Activated naive CD8-positive, alpha-beta T cell treated with anti-CD3 and anti-CD28 coated beads, Interleukin-2, amount 50 U/mL, for 24 hours (primary cell): ENCODE results near the gene HS1BP3.

Experiments
- ATAC-seq: fragments of 150-1000 bp; cut with Tn5 transposase; one replicate; pipeline ENCODE4 v1.10.0; 2021
- DNase-seq: peaks from one replicate; pipeline ENCODE4 v3.0.0; 2021
- H3K27ac Mint-ChIP-seq: one replicate; pipeline ENCODE4 v1.8.0; 2021; ENCODE audit warnings: mild to moderate bottlenecking, mixed read lengths
- H3K27me3 Mint-ChIP-seq: one replicate; pipeline ENCODE4 v1.8.0; 2021; ENCODE audit warnings: mixed read lengths
- H3K36me3 Mint-ChIP-seq: one replicate; pipeline ENCODE4 v1.8.0; 2021; ENCODE audit warnings: low read depth, mixed read lengths
- H3K4me1 Mint-ChIP-seq: one replicate; pipeline ENCODE4 v1.8.0; 2021; ENCODE audit warnings: mixed read lengths
- H3K4me3 Mint-ChIP-seq: one replicate; pipeline ENCODE4 v1.8.0; 2021; ENCODE audit warnings: mild to moderate bottlenecking, moderate library complexity, mixed read lengths
- H3K9me3 Mint-ChIP-seq: one replicate; pipeline ENCODE4 v1.8.0; 2021; ENCODE audit warnings: mixed read lengths

Gene HS1BP3

GRCh38 chr2:20594957-20595356 lies 55.9 kb downstream of the HS1BP3 start:
- H3K36me3 Mint-ChIP-seq = no peaks in the 10 kb centered on the region
- DNase-seq = no peak
- H3K4me1 Mint-ChIP-seq = peaks cover 20% of the 10 kb centered on the region
- no peak overlapping the region for H3K27ac Mint-ChIP-seq
- ATAC-seq = no peak
- no peaks in the 10 kb centered on the region for H3K9me3 Mint-ChIP-seq
- H3K27me3 Mint-ChIP-seq = no peaks in the 10 kb centered on the region
- no peak overlapping the region for H3K4me3 Mint-ChIP-seq

GRCh38 chr2:20594048-20594750 lies 56.7 kb downstream of the HS1BP3 start:
- H3K27me3 Mint-ChIP-seq = no peaks in the 10 kb centered on the region
- H3K9me3 Mint-ChIP-seq = no peaks in the 10 kb centered on the region
- no peak for ATAC-seq
- DNase-seq = no peak
- H3K4me1 Mint-ChIP-seq = peaks cover 20% of the 10 kb centered on the region
- no peaks in the 10 kb centered on the region for H3K36me3 Mint-ChIP-seq
- H3K4me3 Mint-ChIP-seq = no peak overlapping the region
- H3K27ac Mint-ChIP-seq = no peak overlapping the region

GRCh38 chr2:20593072-20594034 lies 57.5 kb downstream of the HS1BP3 start:
- Mint-ChIP-seq H3K4me1 (peaks cover 20% of the 10 kb centered on the region), H3K36me3 (no peaks in the 10 kb centered on the region), H3K27me3 (no peaks in the 10 kb centered on the region), H3K27ac (no peak overlapping the region), H3K9me3 (no peaks in the 10 kb centered on the region), H3K4me3 (no peak overlapping the region)
- no peak for DNase-seq
- ATAC-seq = no peak

- DNase-seq (no peak), ATAC-seq (no peak)
- H3K27ac Mint-ChIP-seq = no peak overlapping the region
- H3K27me3 Mint-ChIP-seq = no peaks in the 10 kb centered on the region
- no peaks in the 10 kb centered on the region for H3K9me3 Mint-ChIP-seq
- H3K36me3 Mint-ChIP-seq = no peaks in the 10 kb centered on the region
- peaks cover 20% of the 10 kb centered on the region for H3K4me1 Mint-ChIP-seq
- H3K4me3 Mint-ChIP-seq = no peak overlapping the region
Observed at GRCh38 chr2:20592106-20593071, 58.5 kb downstream of the HS1BP3 start.

GRCh38 chr2:20590704-20591515 lies 60.0 kb downstream of the HS1BP3 start:
- no peak for ATAC-seq
- Mint-ChIP-seq H3K27ac (no peak overlapping the region), H3K9me3 (no peaks in the 10 kb centered on the region)

GRCh38 chr2:20589975-20590703 lies 60.8 kb downstream of the HS1BP3 start:
- Mint-ChIP-seq H3K4me3 (no peak overlapping the region), H3K36me3 (no peaks in the 10 kb centered on the region), H3K9me3 (no peaks in the 10 kb centered on the region), H3K27me3 (no peaks in the 10 kb centered on the region), H3K27ac (no peak overlapping the region), H3K4me1 (peaks cover 5% of the 10 kb centered on the region)
- no peak for DNase-seq
- no peak for ATAC-seq

More at GRCh38 chr2:20590704-20591515, 60.0 kb downstream of the HS1BP3 start:
- no peak for DNase-seq
- Mint-ChIP-seq H3K4me1 (peaks cover 12% of the 10 kb centered on the region), H3K4me3 (no peak overlapping the region), H3K27me3 (no peaks in the 10 kb centered on the region), H3K36me3 (no peaks in the 10 kb centered on the region)

GRCh38 chr2:20588918-20589871 lies 61.7 kb downstream of the HS1BP3 start:
- Mint-ChIP-seq H3K4me3 (no peak overlapping the region), H3K9me3 (no peaks in the 10 kb centered on the region), H3K36me3 (no peaks in the 10 kb centered on the region), H3K4me1 (no peaks in the 10 kb centered on the region), H3K27me3 (no peaks in the 10 kb centered on the region), H3K27ac (no peak overlapping the region)
- ATAC-seq (no peak), DNase-seq (no peak)

- DNase-seq (no peak), ATAC-seq (no peak)
- Mint-ChIP-seq H3K27ac (no peak overlapping the region), H3K4me3 (no peak overlapping the region), H3K27me3 (no peaks in the 10 kb centered on the region), H3K4me1 (peaks cover 1% of the 10 kb centered on the region), H3K9me3 (no peaks in the 10 kb centered on the region), H3K36me3 (peaks cover 2% of the 10 kb centered on the region)
Observed at GRCh38 chr2:20585710-20586594, 64.9 kb downstream of the HS1BP3 start.

GRCh38 chr2:20585359-20585709 lies 65.6 kb downstream of the HS1BP3 start:
- no peak for ATAC-seq
- no peaks in the 10 kb centered on the region for H3K27me3 Mint-ChIP-seq
- peaks cover 2% of the 10 kb centered on the region for H3K36me3 Mint-ChIP-seq

GRCh38 chr2:20584399-20585358 lies 66.2 kb downstream of the HS1BP3 start:
- peak; percentile 44 for ATAC-seq
- H3K27ac Mint-ChIP-seq = no peak overlapping the region
- H3K4me1 Mint-ChIP-seq = peaks cover 9% of the 10 kb centered on the region
- no peaks in the 10 kb centered on the region for H3K27me3 Mint-ChIP-seq
- DNase-seq = peak; percentile 14
- no peaks in the 10 kb centered on the region for H3K9me3 Mint-ChIP-seq
- peaks cover 2% of the 10 kb centered on the region for H3K36me3 Mint-ChIP-seq
- no peak overlapping the region for H3K4me3 Mint-ChIP-seq

More at GRCh38 chr2:20585359-20585709, 65.6 kb downstream of the HS1BP3 start:
- Mint-ChIP-seq H3K27ac (no peak overlapping the region), H3K4me1 (peaks cover 4% of the 10 kb centered on the region), H3K9me3 (no peaks in the 10 kb centered on the region), H3K4me3 (no peak overlapping the region)
- DNase-seq = no peak

GRCh38 chr2:20584045-20584398 lies 66.9 kb downstream of the HS1BP3 start:
- Mint-ChIP-seq H3K4me3 (no peak overlapping the region), H3K27me3 (no peaks in the 10 kb centered on the region), H3K27ac (no peak overlapping the region), H3K9me3 (no peaks in the 10 kb centered on the region), H3K4me1 (peaks cover 9% of the 10 kb centered on the region), H3K36me3 (peaks cover 2% of the 10 kb centered on the region)
- ATAC-seq (no peak), DNase-seq (no peak)
